Colonic mucosa (tissue), 4 donors: ENCODE measurements around the gene PGM3. TPM values are rescaled to one million over a fixed set of nuclear protein-coding genes. Genes with fewer than 3 reads are reported as not detected.

Experiments used
- DNase-seq: peaks from one replicate; pipeline ENCODE4 v3.0.0-alpha.2; 2020
- H3K27ac ChIP-seq: fragments of 200-600 bp; one replicate; pipeline ENCODE4 v1.8.0; 2021
- H3K27me3 ChIP-seq: fragments of 200-600 bp; one replicate; pipeline ENCODE4 v1.8.0; 2021
- H3K36me3 ChIP-seq: fragments of 200-600 bp; one replicate; pipeline ENCODE4 v1.8.0; 2021
- H3K4me1 ChIP-seq: fragments of 200-600 bp; one replicate; pipeline ENCODE4 v1.8.0; 2021; ENCODE audit warnings: mild to moderate bottlenecking
- H3K4me3 ChIP-seq: fragments of 200-600 bp; one replicate; pipeline ENCODE4 v1.8.0; 2021
- H3K9ac ChIP-seq, 2 donors: one replicate each; pipeline ENCODE4 v1.7.0; 2013; ENCODE audit warnings: control low read depth in 2 of 2, low read depth in 2 of 2, low read length in 2 of 2
- H3K9me3 ChIP-seq: fragments of 200-600 bp; one replicate; pipeline ENCODE4 v1.8.0; 2021
- intact Hi-C: fragments of 100-400 bp; cut with DNase I; formaldehyde crosslinking; loops from one replicate; pipeline ENCODE4 v1.14.1; 2022
- total RNA-seq, 2 donors: library from RNA; stranded (reverse); fragmentation: NEBNext Ultra II Directional in 1 of 2; extraction: Animal tissue kit (Norgen Biotek cat#: 25700) in 1 of 2; gene quantifications; one replicate each; pipeline ENCODE4 v1.2.1, GENCODE V29; 2021
- TF ChIP-seq, protein P1 (sequence below): fragments of 200-600 bp; IDR thresholded peaks from one replicate; pipeline ENCODE4 v1.8.0; 2022; ENCODE audit warnings: antibody characterized with exemption, mild to moderate bottlenecking
- donor health status: healthy.
- donor health status: DM: no; HTN: no; CAD: no.
- donor health status: DM: no; HTN: no; CAD: no.

The PGM3 gene, protein sequence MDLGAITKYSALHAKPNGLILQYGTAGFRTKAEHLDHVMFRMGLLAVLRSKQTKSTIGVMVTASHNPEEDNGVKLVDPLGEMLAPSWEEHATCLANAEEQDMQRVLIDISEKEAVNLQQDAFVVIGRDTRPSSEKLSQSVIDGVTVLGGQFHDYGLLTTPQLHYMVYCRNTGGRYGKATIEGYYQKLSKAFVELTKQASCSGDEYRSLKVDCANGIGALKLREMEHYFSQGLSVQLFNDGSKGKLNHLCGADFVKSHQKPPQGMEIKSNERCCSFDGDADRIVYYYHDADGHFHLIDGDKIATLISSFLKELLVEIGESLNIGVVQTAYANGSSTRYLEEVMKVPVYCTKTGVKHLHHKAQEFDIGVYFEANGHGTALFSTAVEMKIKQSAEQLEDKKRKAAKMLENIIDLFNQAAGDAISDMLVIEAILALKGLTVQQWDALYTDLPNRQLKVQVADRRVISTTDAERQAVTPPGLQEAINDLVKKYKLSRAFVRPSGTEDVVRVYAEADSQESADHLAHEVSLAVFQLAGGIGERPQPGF
- 10 to 100 TPM; 52.8 to 57.0 TPM for total RNA-seq

DNA sequence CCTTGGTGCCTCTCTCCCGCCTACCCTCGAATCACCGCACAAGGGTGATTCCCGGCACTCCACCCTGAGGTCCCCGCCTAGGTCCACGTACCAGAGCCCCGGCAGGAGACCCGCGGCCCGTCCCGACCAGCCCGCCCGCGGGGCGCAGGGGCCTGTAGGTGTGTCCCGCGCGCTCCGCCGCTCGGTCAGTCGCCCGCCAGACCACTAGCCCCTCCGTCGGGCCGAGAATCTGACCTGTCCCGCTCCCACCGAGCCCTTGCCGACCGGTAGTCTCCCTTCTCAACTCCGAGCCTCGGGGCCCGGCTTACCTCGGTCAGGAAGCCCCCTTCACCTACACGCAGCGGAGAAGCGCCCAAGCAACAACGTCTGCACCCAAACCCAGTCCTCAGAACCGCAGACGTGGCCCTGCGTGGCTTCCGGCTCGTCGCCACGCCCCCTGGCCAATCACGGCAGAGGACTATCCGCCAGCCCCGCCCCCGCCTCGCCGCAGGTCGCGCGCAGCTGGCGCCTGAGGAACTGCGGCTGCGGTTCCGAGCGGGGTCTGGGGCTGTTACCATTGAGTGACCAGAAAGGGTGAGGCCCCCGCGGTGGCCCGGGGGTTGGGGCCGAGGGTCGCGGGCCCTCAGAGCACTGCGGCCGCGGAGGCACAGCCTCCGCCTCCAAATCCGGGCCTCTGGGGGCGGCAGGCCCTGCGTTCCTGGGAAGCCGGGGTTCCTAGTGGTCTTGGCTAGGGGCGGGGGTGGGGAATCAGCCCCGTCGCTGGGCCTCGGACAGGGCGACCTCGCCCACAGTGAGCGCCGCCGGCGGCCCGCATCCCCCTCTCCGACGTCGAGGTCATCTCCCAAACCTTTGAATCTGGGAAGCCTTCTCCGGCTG is at the start of gene PGM3, which contains the start of gene RWDD2A:
Gene PGM3, minus strand, starts transcription at position 395 of the 876 bp plus-strand sequence. CDS start 2,253 bp downstream, outside the sequence.
Gene RWDD2A, plus strand, starts transcription at position 487 of the 876 bp plus-strand sequence. CDS start 1,095 bp downstream, outside the sequence.
- intact Hi-C loops, result loop anchor here (5.0 kb wide), 1 partner anchor 126 kb away; the partner anchor contains the start of genes DOP1A and UBE3D
- Histone ChIP-seq H3K4me1 (peaks cover 7% of the 10 kb centered on the region), H3K27me3 (no peaks in the 10 kb centered on the region), H3K4me3 (peak within 1 kb of the TSS; percentile 88), H3K27ac (peak within 1 kb of the TSS; percentile 70), H3K36me3 (peaks cover 6% of the 10 kb centered on the region), H3K9me3 (no peaks in the 10 kb centered on the region), H3K9ac (peak within 1 kb of the TSS; percentile 86 to 94)
- peak; percentile 94 for DNase-seq
- TF ChIP-seq, protein P1, sequence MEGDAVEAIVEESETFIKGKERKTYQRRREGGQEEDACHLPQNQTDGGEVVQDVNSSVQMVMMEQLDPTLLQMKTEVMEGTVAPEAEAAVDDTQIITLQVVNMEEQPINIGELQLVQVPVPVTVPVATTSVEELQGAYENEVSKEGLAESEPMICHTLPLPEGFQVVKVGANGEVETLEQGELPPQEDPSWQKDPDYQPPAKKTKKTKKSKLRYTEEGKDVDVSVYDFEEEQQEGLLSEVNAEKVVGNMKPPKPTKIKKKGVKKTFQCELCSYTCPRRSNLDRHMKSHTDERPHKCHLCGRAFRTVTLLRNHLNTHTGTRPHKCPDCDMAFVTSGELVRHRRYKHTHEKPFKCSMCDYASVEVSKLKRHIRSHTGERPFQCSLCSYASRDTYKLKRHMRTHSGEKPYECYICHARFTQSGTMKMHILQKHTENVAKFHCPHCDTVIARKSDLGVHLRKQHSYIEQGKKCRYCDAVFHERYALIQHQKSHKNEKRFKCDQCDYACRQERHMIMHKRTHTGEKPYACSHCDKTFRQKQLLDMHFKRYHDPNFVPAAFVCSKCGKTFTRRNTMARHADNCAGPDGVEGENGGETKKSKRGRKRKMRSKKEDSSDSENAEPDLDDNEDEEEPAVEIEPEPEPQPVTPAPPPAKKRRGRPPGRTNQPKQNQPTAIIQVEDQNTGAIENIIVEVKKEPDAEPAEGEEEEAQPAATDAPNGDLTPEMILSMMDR, result no peak

DNA sequence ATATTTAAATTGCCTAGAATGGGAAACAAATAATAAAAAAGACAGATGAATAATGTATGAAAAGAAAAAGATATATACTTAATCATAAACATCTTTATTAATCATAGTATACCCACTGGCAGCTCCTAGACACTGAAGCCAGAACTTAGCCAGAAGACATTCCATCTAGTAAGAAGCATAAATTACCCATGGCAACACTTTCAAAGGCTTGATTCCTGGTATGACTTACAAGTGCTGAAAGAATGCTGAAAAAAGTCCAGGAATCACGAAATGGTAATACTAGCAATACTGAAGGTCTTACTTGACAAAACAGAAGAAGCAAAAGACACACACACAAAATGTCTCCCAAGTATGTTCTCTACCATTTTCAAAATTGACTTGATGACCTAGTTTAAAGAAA is 38.1 kb upstream of the PGM3 start:
- no peaks in the 10 kb centered on the region for H3K27me3 ChIP-seq
- no peaks in the 10 kb centered on the region for H3K9me3 ChIP-seq
- DNase-seq, result no peak
- intact Hi-C loops, result no loop called here
- no peaks in the 10 kb centered on the region for H3K4me1 ChIP-seq
- H3K27ac ChIP-seq, result no peak overlapping the region
- H3K4me3 ChIP-seq, result no peak overlapping the region
- H3K9ac ChIP-seq, result no peak overlapping the region
- TF ChIP-seq, protein P1, result no peak
- no peaks in the 10 kb centered on the region for H3K36me3 ChIP-seq

DNA sequence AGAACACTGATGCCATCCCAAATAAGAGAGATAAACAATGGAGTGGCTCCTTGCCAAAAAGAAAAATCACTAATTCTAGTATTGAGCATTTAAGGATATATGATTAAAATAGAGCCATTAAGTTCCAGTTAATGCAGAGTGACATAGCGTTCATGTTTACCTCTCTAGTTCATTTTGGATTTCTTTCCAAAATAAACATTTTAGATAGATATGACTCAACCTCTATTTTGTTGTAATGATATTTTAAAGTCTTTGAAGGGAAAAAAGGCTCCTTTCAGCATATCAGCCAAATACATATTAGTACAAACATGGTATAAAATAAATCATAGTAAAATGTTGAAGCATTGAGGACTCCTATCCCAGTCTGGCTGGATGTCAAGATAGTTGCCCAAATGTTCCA is 33.5 kb upstream of the PGM3 start:
- Histone ChIP-seq H3K4me3 (no peak overlapping the region), H3K27ac (no peak overlapping the region), H3K9me3 (no peaks in the 10 kb centered on the region), H3K27me3 (no peaks in the 10 kb centered on the region), H3K36me3 (no peaks in the 10 kb centered on the region), H3K9ac (no peak overlapping the region), H3K4me1 (no peaks in the 10 kb centered on the region)
- TF ChIP-seq, protein P1, result no peak
- DNase-seq, result no peak
- intact Hi-C loops, result no loop called here

DNA sequence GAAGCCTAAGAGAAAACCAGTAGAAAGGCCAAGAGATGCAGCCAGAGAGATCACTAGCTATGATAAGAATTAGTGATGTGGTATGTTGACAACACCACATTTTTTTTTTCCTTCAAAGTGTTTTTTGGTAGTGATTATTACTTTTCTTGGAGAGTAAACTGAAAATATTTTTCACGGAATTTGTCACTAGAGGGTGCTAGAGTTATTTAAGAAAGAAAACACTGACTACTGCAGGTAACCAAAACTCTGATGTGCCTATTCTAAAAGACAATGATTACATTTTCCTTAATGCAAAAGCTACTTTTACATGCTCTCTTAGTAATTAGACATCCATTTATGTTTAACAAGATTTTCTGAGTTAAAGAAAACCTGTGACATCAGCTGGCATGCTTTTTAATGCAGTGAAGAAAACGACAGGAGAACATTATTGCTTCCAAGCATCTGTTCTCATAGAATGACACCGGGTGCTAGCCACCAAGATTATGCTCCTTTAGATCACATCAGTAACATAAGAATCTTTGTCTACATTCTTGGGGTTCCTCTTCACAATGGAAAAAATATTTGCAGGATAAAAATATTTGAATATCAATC is 28.9 kb upstream of the PGM3 start:
- intact Hi-C loops, result loop anchor here (2.0 to 5.0 kb wide), 2 partner anchors 195 to 293 kb away; no protein-coding TSS in a partner anchor
- no peak for DNase-seq
- no peaks in the 10 kb centered on the region for H3K9me3 ChIP-seq
- H3K9ac ChIP-seq, result no peak overlapping the region
- no peak overlapping the region for H3K4me3 ChIP-seq
- no peaks in the 10 kb centered on the region for H3K27me3 ChIP-seq
- TF ChIP-seq, protein P1, result peak; percentile 28
- no peaks in the 10 kb centered on the region for H3K36me3 ChIP-seq
- H3K27ac ChIP-seq, result no peak overlapping the region
- H3K4me1 ChIP-seq, result no peaks in the 10 kb centered on the region

DNA sequence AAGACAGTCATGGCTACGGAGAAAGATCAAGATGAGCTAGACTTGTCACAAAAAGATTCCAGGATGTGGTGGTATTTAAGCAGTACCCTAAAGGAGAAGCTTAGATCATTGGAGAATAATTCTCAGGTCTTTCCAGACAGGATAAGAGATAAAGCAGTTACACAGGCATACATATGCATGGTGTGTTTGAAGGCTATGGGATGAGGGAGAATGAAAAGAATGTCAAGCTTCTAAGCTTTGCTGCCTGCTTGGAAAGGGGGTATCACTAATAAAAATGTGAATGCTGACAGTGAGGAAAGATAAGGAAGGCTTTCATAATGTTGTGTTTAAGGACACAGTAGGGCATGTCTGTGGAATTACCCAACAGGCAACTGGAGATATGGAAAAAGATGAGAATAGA is 28.2 kb upstream of the PGM3 start:
- Histone ChIP-seq H3K9ac (no peak overlapping the region), H3K4me3 (no peak overlapping the region), H3K4me1 (no peaks in the 10 kb centered on the region), H3K27me3 (no peaks in the 10 kb centered on the region), H3K36me3 (no peaks in the 10 kb centered on the region), H3K27ac (no peak overlapping the region), H3K9me3 (no peaks in the 10 kb centered on the region)
- TF ChIP-seq, protein P1, result no peak
- intact Hi-C loops, result loop anchor here (2.0 to 5.0 kb wide), 2 partner anchors 196 to 294 kb away; no protein-coding TSS in a partner anchor
- DNase-seq, result no peak
